Lung (tissue), 12 donors: ENCODE results near the gene KMT2C. TPM values are rescaled to one million over a fixed set of nuclear protein-coding genes. Genes with fewer than 3 reads are reported as not detected.
"Not testable (repeated sequence)": the region's sequence is repeated elsewhere in the genome, so short reads cannot be mapped to it uniquely, and the experiment has no call there.

Experiments
- ATAC-seq: fragments of 200-7000 bp; cut with Tn5 transposase; one replicate; pipeline ENCODE4 v1.9.1; 2020; ENCODE audit warnings: moderate number of reproducible peaks; ENCODE audit not compliant: insufficient read depth, low FRiP score
- DNase-seq, 3 donors: peaks; one replicate each; pipeline ENCODE4 v3.0.0-alpha.2; 2013 to 2017
- H3K27ac ChIP-seq, 2 donors: one replicate each; pipeline ENCODE4 v1.5.1; 2013; ENCODE audit warnings: mild to moderate bottlenecking in 2 of 2, moderate library complexity in 2 of 2, control low read depth in 1 of 2, inconsistent platforms in 1 of 2, low read depth in 1 of 2, low read length in 1 of 2
- H3K27me3 ChIP-seq, 3 donors: one replicate each; pipeline ENCODE4 v1.5.1; 2013; ENCODE audit warnings: low read length in 2 of 3; ENCODE audit not compliant: control insufficient read depth in 3 of 3, insufficient read depth in 3 of 3
- H3K36me3 ChIP-seq, 4 donors: one replicate each; pipeline ENCODE4 v1.5.1; 2013; ENCODE audit warnings: low read length in 4 of 4, mild to moderate bottlenecking in 1 of 4, moderate library complexity in 1 of 4; ENCODE audit not compliant: control insufficient read depth in 4 of 4, insufficient read depth in 4 of 4
- H3K4me1 ChIP-seq, 5 donors: one replicate each; pipeline ENCODE4 v1.5.1; 2013; ENCODE audit warnings: low read length in 5 of 5, mild to moderate bottlenecking in 2 of 5, moderate library complexity in 1 of 5; ENCODE audit not compliant: control insufficient read depth in 5 of 5, insufficient read depth in 5 of 5
- H3K4me3 ChIP-seq: one replicate; pipeline ENCODE4 v1.5.1; 2013; ENCODE audit warnings: mild to moderate bottlenecking, control low read depth, moderate library complexity
- H3K9ac ChIP-seq, 2 donors: one replicate each; pipeline ENCODE4 v1.5.1; 2013; ENCODE audit warnings: low read length in 2 of 2, control low read depth in 1 of 2; ENCODE audit not compliant: insufficient read depth in 1 of 2
- H3K9me3 ChIP-seq, 4 donors: one replicate each; pipeline ENCODE4 v1.5.1; 2013; ENCODE audit warnings: low read length in 3 of 4, mild to moderate bottlenecking in 1 of 4, moderate library complexity in 1 of 4; ENCODE audit not compliant: control insufficient read depth in 4 of 4, insufficient read depth in 3 of 4
- CTCF ChIP-seq: IDR thresholded peaks from 2 replicates; pipeline ENCODE4 v1.5.1; 2012; ENCODE audit warnings: mild to moderate bottlenecking; ENCODE audit errors: control extremely low read depth, extremely low read depth
- WGBS, 2 donors: extraction: QIAGEN DNeasy Blood & Tissue Kit; methylation state at CpG; one replicate each; pipeline ENCODE4 v1.1.7; 2013; 5-methylcytosine and 5-hydroxymethylcytosine counted together
- polyA plus RNA-seq, 2 donors: library from polyadenylated mRNA; stranded (reverse); fragments of 200-250 nt; gene quantifications; one replicate each; pipeline ENCODE4 v1.2.1, GENCODE V29; 2013
- total RNA-seq, 2 donors: library from RNA; depleted of rRNA in 1 of 2; stranded (reverse); fragments of >200 nt in 1 of 2; gene quantifications; one replicate each; pipeline ENCODE4 v1.2.1, GENCODE V29; 2014 to 2021
- donor health status: control.
- donor health status: control.
- donor health status: Bipolar disorder and iron deficiency.
- donor health status: healthy.
- donor health status: DM: yes; HTN: yes; CAD: no.

KMT2C gene
- total and polyA plus RNA-seq, 4 donors, result 10.2 to 115 (median 52.3) TPM

GRCh38 chr7:152355474-152356057 lies 80.2 kb downstream of the KMT2C start:
- Histone ChIP-seq H3K36me3 (peaks cover 4 to 11% (median 7%) of the 10 kb centered on the region in 4 donors), H3K9ac (no peak overlapping the region), H3K9me3 (no peaks in the 10 kb centered on the region), H3K27ac (no peak overlapping the region), H3K4me3 (no peak overlapping the region), H3K27me3 (no peaks in the 10 kb centered on the region), H3K4me1 (peaks cover 0 to 4% (median 0%) of the 10 kb centered on the region in 5 donors)
- DNase-seq, result no peak
- no peak for TF ChIP-seq CTCF
- 46 to 71% methylated on average over 2 of the region's 2 CpGs for WGBS, 2 donors
- no peak for ATAC-seq

DNA sequence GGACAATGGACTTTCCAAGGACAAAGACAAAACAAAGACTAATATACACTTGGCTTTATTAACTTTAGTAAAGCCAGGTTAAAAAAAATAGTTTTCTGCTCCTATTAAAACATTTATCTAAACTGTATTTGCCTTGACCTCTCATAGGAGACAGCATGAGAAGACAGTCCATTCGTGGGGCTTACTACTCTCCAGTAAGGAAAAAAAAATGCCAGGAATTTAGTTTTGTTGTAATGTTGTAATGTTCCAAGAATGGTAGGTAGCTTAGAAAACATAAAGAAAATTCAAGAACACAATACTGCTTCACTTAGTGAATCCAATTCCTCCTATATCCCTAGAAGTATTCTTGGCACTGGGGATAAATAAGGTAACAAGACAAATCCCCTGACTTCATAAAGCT lies 81.7 kb downstream of the KMT2C start:
- H3K4me1 ChIP-seq, result peaks cover 0 to 4% (median 0%) of the 10 kb centered on the region in 5 donors
- no peak overlapping the region for H3K27ac ChIP-seq
- WGBS, 2 donors, result 63 to 76% methylated on average over 1 of the region's 1 CpG
- H3K4me3 ChIP-seq, result no peak overlapping the region
- TF ChIP-seq CTCF, result no peak
- H3K27me3 ChIP-seq, result no peaks in the 10 kb centered on the region
- DNase-seq, result no peak
- no peaks in the 10 kb centered on the region for H3K9me3 ChIP-seq
- H3K9ac ChIP-seq, result no peak overlapping the region
- H3K36me3 ChIP-seq, result peaks cover 4 to 17% (median 8%) of the 10 kb centered on the region in 4 donors
- no peak for ATAC-seq

DNA sequence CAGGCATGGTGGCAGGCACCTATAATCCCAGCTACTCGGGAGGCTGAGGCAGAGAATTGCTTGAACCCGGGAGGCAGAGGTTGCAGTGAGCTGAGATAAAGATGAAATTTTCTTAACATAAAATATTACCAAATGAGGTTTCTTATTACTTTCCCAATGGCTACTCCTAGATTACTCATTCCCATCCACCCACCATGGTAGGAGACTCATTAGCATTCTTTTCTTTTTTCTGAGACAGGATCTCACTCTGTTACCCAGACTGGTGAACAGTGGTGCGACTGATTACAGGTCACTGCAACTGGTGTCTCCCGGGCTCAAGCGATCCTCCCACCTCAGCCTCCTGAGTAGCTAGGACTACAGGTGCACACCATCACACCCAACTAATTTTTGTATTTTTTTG lies 82.5 kb downstream of the KMT2C start:
- not testable (repeated sequence) for H3K4me3 ChIP-seq, H3K4me1 ChIP-seq, H3K9ac ChIP-seq, H3K9me3 ChIP-seq, H3K27ac ChIP-seq, H3K27me3 ChIP-seq, ATAC-seq, DNase-seq
- H3K36me3 ChIP-seq, result peaks cover 8 to 20% (median 11%) of the 10 kb centered on the region in 4 donors
- WGBS, 2 donors, result 97 to 98% methylated on average over 5 of the region's 5 CpGs

DNA sequence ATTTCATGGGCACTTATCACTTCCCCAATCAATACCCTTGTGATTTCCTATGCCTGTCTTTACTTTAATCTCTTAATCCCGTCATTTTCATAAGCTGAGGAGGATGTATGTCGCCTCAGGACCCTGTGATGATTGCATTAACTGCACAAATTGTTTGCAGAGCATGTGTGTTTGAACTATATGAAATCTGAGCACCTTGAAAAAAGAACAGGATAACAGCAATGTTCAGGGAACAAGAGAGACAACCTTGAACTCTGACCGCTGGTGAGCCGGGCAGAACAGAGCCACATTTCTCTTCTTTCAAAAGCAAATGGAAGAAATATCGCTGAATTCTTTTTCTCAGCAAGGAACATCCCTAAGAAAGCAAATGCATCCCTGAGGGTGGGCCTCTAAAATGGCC lies 84.1 kb downstream of the KMT2C start:
- peaks cover 11 to 25% (median 16%) of the 10 kb centered on the region in 4 donors for H3K36me3 ChIP-seq
- 94 to 96% methylated on average over 5 of the region's 5 CpGs for whole genome bisulfite sequencing, 2 donors
- H3K27ac ChIP-seq, H3K9me3 ChIP-seq, ATAC-seq, H3K4me1 ChIP-seq, H3K4me3 ChIP-seq, H3K27me3 ChIP-seq, H3K9ac ChIP-seq, DNase-seq: not testable (repeated sequence)
